Sigmoid colon (tissue), 3 donors: ENCODE measurements around the gene ANKRD31.

ENCODE experiments used
- POLR2A ChIP-seq, 2 donors: fragments of 450-650 bp; IDR thresholded peaks; one replicate each; pipeline ENCODE4 v1.6.1; 2016; ENCODE audit warnings: antibody characterized with exemption in 2 of 2, mild to moderate bottlenecking in 2 of 2, moderate library complexity in 2 of 2
- TF ChIP-seq, protein P1 (sequence below), 4 experiments: fragments of 450-650 bp in 3 of 4; fragments of 200-600 bp in 1 of 4; IDR thresholded peaks; one replicate each; pipeline ENCODE4 v1.5.1; 2016 to 2019; ENCODE audit warnings: antibody characterized with exemption in 4 of 4, mild to moderate bottlenecking in 3 of 4, moderate library complexity in 2 of 4

DNA sequence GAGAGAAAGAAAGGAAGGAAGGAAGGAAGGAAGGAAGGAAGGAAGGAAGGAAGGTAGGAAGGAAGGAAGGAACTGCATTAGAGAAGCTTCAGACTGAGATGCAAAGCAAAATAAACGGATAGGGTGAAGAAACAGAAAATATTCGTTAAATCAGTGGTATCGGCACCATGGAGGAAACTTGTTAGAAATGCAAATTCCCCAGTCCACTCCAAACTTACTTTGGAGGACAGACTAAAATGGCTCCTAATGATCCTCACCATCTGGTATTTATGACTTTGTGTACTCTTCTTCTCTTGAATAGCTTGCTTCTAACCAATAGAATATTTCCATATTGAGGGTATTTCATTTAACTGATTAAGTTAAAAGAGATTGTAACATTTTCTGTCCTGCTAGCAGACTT is 96.4 kb downstream of the ANKRD31 start:
- TF ChIP-seq, protein P1, sequence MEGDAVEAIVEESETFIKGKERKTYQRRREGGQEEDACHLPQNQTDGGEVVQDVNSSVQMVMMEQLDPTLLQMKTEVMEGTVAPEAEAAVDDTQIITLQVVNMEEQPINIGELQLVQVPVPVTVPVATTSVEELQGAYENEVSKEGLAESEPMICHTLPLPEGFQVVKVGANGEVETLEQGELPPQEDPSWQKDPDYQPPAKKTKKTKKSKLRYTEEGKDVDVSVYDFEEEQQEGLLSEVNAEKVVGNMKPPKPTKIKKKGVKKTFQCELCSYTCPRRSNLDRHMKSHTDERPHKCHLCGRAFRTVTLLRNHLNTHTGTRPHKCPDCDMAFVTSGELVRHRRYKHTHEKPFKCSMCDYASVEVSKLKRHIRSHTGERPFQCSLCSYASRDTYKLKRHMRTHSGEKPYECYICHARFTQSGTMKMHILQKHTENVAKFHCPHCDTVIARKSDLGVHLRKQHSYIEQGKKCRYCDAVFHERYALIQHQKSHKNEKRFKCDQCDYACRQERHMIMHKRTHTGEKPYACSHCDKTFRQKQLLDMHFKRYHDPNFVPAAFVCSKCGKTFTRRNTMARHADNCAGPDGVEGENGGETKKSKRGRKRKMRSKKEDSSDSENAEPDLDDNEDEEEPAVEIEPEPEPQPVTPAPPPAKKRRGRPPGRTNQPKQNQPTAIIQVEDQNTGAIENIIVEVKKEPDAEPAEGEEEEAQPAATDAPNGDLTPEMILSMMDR (IDR thresholded peaks at IDR 0.05), result no peak
- no peak for TF ChIP-seq POLR2A (IDR thresholded peaks at IDR 0.05)
